22Rv1 (cell line): ENCODE measurements around the gene EGFLAM.

Experiments
- H3K27ac ChIP-seq: fragments of 450-650 bp; 2 replicates; pipeline ENCODE4 v1.5.1; 2017
- CTCF ChIP-seq: fragments of 450-650 bp; IDR thresholded peaks from 2 replicates; pipeline ENCODE4 v1.5.1; 2017; ENCODE audit warnings: mild to moderate bottlenecking
- ZFX ChIP-seq: fragments of 450-650 bp; IDR thresholded peaks from 2 replicates; pipeline ENCODE4 v1.6.1; 2017; ENCODE audit warnings: antibody characterized with exemption, borderline replicate concordance

Gene EGFLAM

GRCh38 chr5:38494175-38494574, 235.8 kb downstream of the EGFLAM start:
- TF ChIP-seq CTCF (no peak), ZFX (no peak)

GRCh38 chr5:38494763-38495162, 236.4 kb downstream of the EGFLAM start:
- TF ChIP-seq ZFX = no peak
- no peak for TF ChIP-seq CTCF
- H3K27ac ChIP-seq = no peak overlapping the region

More at GRCh38 chr5:38494175-38494574, 235.8 kb downstream of the EGFLAM start:
- H3K27ac ChIP-seq = no peak overlapping the region

GRCh38 chr5:38497946-38498345, 239.6 kb downstream of the EGFLAM start:
- H3K27ac ChIP-seq = no peak overlapping the region
- TF ChIP-seq CTCF (peak; percentile 26), ZFX (no peak)

GRCh38 chr5:38500573-38501260, 242.4 kb downstream of the EGFLAM start:
- TF ChIP-seq ZFX = no peak
- no peak for TF ChIP-seq CTCF
- peak overlapping the region; percentile 20; the same call in 1 of the 2 replicates for H3K27ac ChIP-seq

GRCh38 chr5:38506302-38506701, 247.9 kb downstream of the EGFLAM start:
- H3K27ac ChIP-seq = no peak overlapping the region
- TF ChIP-seq ZFX (no peak), CTCF (no peak)

- H3K27ac ChIP-seq = no peak overlapping the region
- TF ChIP-seq ZFX (no peak), CTCF (no peak)
Measured at GRCh38 chr5:38509185-38509584, 250.8 kb downstream of the EGFLAM start.
